GM12875 (cell line): ENCODE results near the gene TRERF1.

Source experiments
- H3K4me3 ChIP-seq: one replicate; pipeline ENCODE4 v1.5.1; 2011; ENCODE audit warnings: low read depth, low read length, control low read depth
- TF ChIP-seq, protein P1 (sequence below): IDR thresholded peaks from 2 replicates; pipeline ENCODE4 v1.5.1; 2011; ENCODE audit warnings: low read depth, mild to moderate bottlenecking, control low read depth, inconsistent platforms, low read length, moderate library complexity, borderline replicate concordance; ENCODE audit not compliant: insufficient read depth

Gene TRERF1

DNA sequence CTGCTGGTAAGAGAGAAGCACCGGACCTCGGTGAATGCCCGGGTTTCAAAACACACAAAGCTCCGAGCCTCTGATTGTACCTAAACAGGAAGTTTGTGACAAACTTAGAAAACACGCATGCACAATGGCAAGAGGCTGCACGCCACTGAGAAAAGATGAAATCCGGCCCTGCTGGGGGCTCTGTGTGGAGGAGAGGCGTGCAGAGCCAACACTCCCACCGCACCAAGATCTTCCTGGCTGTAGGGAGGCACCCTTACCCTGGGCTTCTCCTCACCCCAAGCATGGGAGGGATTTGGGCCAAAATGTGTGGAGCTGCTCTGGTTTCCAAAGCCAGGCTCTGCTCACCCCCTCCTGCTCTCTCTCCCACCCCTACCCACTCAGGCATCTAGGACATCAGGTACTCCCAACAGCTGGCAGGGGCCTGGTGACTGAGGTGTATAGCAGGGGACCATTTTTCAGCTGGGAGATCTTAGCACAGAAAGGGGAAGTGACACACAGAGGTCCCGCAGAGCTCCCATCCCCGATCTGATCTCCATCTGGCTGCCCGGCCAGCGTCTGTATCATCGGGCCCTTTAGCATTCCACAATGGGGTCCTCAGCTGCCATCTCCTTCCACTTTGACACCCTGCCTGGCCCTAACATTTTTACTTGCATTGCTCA lies 84.2 kb downstream of the TRERF1 start:
- H3K4me3 ChIP-seq = no peak overlapping the region

DNA sequence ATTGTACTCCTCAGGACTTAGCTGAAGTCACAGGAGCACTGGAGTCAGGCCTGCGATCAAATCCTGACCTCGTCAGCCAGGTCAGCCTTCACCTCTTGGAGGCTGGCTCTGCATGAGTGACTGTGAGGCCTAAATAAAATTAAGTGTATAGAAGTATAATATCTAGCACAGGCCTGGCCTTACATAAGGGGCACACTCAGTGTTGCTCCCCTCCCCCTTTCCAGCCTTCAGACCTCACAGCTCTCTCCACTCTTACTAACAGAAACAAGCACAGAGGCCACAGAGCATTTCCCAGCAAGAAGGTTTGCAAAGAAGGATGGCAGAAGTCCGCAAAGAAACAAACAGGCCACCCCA lies 84.8 kb downstream of the TRERF1 start:
- TF ChIP-seq, protein P1, sequence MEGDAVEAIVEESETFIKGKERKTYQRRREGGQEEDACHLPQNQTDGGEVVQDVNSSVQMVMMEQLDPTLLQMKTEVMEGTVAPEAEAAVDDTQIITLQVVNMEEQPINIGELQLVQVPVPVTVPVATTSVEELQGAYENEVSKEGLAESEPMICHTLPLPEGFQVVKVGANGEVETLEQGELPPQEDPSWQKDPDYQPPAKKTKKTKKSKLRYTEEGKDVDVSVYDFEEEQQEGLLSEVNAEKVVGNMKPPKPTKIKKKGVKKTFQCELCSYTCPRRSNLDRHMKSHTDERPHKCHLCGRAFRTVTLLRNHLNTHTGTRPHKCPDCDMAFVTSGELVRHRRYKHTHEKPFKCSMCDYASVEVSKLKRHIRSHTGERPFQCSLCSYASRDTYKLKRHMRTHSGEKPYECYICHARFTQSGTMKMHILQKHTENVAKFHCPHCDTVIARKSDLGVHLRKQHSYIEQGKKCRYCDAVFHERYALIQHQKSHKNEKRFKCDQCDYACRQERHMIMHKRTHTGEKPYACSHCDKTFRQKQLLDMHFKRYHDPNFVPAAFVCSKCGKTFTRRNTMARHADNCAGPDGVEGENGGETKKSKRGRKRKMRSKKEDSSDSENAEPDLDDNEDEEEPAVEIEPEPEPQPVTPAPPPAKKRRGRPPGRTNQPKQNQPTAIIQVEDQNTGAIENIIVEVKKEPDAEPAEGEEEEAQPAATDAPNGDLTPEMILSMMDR = no peak
- H3K4me3 ChIP-seq = no peak overlapping the region

More for the DNA sequence above, 84.2 kb downstream of the TRERF1 start:
- TF ChIP-seq, protein P1 = no peak

DNA sequence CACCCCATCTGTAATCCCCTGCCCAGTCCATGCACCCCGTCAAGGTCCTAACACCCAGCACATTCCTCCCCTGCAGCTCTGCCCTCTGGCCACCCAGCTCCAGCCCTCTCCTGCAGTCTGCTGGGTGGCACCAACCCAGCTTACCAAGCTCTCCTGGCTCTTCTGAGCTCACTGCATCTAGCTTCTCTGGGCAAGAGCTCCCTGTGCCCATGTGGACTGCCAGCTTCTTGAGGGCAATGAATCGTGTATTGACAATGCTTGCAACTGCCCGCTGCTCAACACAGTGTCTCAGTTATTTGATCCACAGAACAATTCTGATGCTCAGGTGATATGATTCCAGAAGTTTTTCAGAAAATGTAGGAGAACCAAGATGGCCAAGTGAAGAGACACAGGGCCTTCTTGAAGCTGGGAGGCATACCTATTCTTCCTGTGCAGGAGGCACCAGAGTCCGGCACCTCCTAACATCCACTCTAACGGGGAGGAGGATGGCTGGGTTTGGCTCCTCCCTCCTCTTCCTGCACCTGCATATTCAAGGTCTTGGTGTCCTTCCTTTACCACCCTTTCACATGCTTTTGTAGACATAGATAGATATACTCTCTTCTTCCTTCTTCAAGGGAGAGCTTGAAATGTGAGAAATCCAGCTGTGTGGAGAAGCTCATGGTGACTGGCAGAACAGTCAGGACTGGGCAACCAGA lies 85.6 kb downstream of the TRERF1 start:
- H3K4me3 ChIP-seq = no peak overlapping the region
- TF ChIP-seq, protein P1 = no peak

DNA sequence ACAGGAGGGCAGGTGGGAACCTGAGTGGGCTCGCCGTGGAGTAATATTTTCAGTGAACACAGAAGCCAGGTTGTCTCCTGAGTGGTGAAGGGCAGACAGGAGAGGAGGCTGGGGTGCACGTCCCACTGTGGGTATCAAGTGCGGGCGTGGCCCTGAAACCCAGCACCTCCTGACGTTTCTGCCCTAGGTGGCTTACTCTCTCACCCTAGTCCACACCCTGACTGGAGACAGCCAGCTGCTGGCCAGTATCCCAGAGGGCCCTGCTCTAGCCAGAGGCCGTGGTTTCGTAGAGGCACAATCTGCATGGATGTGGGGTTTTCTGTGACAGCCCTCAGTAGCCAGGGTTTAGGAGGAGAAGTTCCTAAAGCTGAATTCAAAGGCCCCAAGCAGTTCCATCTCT lies 86.7 kb downstream of the TRERF1 start:
- TF ChIP-seq, protein P1 = no peak
- no peak overlapping the region for H3K4me3 ChIP-seq

DNA sequence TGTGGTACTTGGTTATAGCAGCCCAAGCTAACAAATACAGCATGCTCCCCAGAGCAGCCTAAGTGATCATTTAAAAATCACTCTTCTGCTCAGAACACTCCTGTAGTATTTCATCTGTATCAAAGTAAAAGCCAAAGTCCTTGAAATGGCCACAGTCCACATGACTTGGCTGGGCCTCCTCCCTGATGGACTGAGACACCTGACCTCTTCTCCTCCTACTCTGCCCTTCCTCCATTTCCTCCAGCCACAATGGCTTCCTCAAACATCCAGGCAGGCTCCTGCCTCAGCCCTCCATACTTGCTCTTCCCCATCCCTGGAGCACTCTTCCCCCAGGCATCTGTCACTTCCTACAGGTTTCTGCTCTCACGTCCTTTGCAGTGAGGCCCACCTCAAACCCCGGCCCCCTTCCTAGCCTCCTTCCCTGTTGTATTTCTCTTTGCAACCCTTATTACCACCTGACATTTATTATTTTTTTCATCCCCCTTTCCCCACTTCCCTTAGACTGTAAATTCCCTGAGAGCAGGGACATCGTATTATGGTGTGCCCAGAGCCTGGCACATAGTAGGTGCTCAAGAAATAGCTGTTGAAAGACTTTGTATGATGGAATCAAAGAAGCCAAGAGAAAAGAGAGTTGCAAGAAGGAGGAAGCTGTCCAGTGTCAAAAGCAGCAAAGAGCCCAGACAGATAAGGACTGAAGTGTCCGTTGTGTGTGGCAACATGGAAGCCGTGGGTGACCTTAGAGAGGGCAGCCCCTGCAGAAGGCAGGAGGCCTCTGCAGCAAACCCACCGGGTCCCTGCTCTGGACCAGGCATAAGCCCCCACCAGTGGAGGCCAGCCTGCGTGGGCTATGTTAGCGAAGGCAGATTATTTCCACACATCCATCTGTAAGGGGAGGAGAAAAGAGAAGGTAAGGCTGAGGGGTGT lies 87.5 kb downstream of the TRERF1 start:
- TF ChIP-seq, protein P1 = no peak
- no peak overlapping the region for H3K4me3 ChIP-seq

DNA sequence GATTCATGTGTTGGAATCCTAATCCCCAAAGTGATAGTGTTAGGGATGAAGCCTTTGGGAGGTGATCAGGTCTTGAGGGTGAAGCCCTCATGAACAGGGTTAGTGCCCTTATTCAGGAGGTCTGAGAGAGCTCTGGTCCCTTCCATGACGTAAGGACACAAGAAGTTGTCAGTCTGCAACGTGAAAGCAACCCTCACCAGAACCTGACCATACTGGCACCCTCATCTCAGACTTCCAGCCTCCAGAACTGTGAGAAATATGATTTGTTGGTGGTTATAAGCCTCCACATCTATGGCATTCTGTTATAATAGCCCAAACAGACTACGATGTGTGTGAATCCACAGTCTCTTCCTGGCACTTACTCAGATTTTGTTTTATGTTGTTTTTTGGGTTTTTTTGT lies 90.7 kb downstream of the TRERF1 start:
- TF ChIP-seq, protein P1 = no peak

More for the DNA sequence above, 90.7 kb downstream of the TRERF1 start:
- H3K4me3 ChIP-seq = no peak overlapping the region
